BJ (cell line): ENCODE measurements around the gene CXCL14. TPM values are rescaled to one million over a fixed set of nuclear protein-coding genes. Genes with fewer than 3 reads are reported as not detected.

ENCODE experiments used
- CTCF ChIA-PET: fragments of 350-600 bp; formaldehyde crosslinking; extraction: SDS; loops from one replicate; lab custom pipeline; 2021; ENCODE audit warnings: antibody characterized with exemption, inconsistent platforms; lab: Yijun Ruan, JAX
- POLR2A ChIA-PET: fragments of 300-600 bp; sonication (Branson Sonifier 250); formaldehyde crosslinking; extraction: SDS; loops from one replicate; lab custom pipeline; 2021; ENCODE audit warnings: antibody characterized with exemption; lab: Charles Lee
- DNase-seq: peaks from one replicate; pipeline ENCODE4 v3.0.0-alpha.2; 2011; ENCODE audit warnings: low read depth
- H3K27me3 ChIP-seq: 2 replicates; pipeline ENCODE4 v1.6.0; 2011; ENCODE audit warnings: low read length; ENCODE audit not compliant: control insufficient read depth, insufficient read depth
- H3K36me3 ChIP-seq: 2 replicates; pipeline ENCODE4 v1.5.1; 2011; ENCODE audit warnings: low read length; ENCODE audit not compliant: control insufficient read depth, insufficient read depth
- H3K4me3 ChIP-seq: 2 replicates; pipeline ENCODE4 v1.5.1; 2011; ENCODE audit warnings: low read depth, mild to moderate bottlenecking, control low read depth, low read length
- polyA plus RNA-seq: library from polyadenylated mRNA; depleted of rRNA; stranded (reverse); fragments of >200 nt; gene quantifications from 2 replicates; pipeline ENCODE4 v1.2.3, GENCODE V29; 2011
- TF ChIP-seq, protein P1 (sequence below): IDR thresholded peaks from 2 replicates; pipeline ENCODE4 v1.5.1; 2011; ENCODE audit warnings: low read depth, mild to moderate bottlenecking, control low read depth, inconsistent platforms, low read length, moderate library complexity; ENCODE audit not compliant: insufficient read depth

CXCL14 gene
- polyA plus RNA-seq, 1 experiment = 1.6 TPM

DNA sequence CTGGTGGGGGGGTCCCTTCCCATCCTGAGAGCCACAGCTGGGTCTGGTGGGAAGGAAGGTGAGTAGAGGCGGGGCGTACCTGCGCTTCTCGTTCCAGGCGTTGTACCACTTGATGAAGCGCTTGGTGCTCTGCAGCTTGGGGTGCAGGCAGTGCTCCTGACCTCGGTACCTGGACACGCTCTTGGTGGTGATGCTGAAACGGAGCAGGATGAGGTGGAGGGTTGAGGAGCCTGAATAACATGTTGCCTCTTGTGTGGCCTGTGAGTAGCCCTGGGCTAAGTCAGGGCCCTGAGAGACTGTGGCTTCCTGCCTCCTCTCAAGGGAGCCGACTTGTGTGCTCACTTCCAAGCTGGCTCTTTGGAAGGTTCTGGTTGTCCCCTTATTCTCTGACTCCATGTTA lies 4.3 kb downstream of the CXCL14 start:
- ChIA-PET CTCF (interaction anchor here (1.0 to 38.0 kb wide), 5 partner anchors 8 to 638 kb away, joined by 3 to 1147 read pairs (median 4); partner anchors contain the start of gene TIFAB), POLR2A (no interaction called here)
- Histone ChIP-seq H3K27me3 (peaks cover 11% of the 10 kb centered on the region), H3K36me3 (no peaks in the 10 kb centered on the region), H3K4me3 (no peak overlapping the region)
- no peak for DNase-seq
- TF ChIP-seq, protein P1, sequence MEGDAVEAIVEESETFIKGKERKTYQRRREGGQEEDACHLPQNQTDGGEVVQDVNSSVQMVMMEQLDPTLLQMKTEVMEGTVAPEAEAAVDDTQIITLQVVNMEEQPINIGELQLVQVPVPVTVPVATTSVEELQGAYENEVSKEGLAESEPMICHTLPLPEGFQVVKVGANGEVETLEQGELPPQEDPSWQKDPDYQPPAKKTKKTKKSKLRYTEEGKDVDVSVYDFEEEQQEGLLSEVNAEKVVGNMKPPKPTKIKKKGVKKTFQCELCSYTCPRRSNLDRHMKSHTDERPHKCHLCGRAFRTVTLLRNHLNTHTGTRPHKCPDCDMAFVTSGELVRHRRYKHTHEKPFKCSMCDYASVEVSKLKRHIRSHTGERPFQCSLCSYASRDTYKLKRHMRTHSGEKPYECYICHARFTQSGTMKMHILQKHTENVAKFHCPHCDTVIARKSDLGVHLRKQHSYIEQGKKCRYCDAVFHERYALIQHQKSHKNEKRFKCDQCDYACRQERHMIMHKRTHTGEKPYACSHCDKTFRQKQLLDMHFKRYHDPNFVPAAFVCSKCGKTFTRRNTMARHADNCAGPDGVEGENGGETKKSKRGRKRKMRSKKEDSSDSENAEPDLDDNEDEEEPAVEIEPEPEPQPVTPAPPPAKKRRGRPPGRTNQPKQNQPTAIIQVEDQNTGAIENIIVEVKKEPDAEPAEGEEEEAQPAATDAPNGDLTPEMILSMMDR = no peak

DNA sequence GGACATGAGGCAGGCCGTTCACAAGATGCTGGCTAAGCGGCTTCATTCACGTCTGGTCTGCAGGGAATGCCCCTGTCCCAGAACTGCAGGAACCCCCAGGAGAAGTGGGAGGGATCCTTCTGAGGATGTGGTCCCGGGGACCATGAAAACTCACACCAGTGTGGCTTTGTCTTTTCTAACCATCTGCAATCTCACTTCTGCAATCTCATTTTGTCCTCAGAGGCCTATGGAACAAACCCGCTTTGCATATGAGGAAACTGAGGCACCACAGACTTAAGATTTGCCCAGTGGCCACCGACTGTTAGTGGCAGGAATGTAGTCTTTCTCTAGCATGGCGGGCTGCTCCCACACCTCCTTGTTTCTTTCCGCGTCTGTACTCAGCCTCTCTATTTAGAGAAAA lies 6.9 kb downstream of the CXCL14 start:
- Histone ChIP-seq H3K27me3 (no peaks in the 10 kb centered on the region; the same call in 1 of the 2 replicates), H3K36me3 (no peaks in the 10 kb centered on the region), H3K4me3 (no peak overlapping the region)
- TF ChIP-seq, protein P1 = no peak
- ChIA-PET CTCF (interaction anchor here (1.0 to 38.0 kb wide), 5 partner anchors 9 to 259 kb away, joined by 3 to 1147 read pairs (median 4); partner anchors contain the start of gene TIFAB), POLR2A (no interaction called here)
- DNase-seq = no peak

DNA sequence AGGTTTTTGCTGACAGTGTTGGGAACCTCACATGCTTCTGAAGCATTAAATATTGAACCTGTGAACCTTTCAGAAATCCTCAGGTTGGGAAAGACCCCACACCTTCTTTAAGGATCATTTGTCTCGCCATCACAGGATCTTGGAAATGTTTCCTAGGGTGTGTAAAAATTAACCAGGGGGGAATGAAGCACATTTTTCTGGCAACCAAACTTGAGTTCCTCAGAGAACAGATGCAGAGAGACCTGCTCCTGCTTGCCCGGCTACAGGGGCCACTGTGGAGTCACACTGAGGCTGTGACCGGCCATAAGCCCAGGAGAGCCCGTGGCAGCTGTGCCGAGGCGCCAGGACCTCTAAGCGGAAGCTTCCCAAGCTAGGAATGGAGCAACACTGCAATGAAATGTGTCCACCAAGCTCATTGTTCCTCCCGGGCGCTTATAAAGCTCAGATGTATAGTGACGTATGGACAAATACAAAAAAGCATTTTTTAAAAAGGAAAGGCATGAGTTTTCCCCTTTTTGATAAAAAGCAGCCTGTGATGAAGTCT lies 7.7 kb downstream of the CXCL14 start:
- ChIA-PET POLR2A (no interaction called here), CTCF (interaction anchor here (1.0 to 38.0 kb wide), 8 partner anchors 8 to 260 kb away, joined by 4 to 1147 read pairs (median 8); partner anchors contain the start of genes CXCL14, SLC25A48 and TIFAB)
- H3K36me3 ChIP-seq = no peaks in the 10 kb centered on the region
- TF ChIP-seq, protein P1 = no peak
- DNase-seq = no peak
- H3K27me3 ChIP-seq = no peaks in the 10 kb centered on the region; the same call in 1 of the 2 replicates
- H3K4me3 ChIP-seq = no peak overlapping the region

DNA sequence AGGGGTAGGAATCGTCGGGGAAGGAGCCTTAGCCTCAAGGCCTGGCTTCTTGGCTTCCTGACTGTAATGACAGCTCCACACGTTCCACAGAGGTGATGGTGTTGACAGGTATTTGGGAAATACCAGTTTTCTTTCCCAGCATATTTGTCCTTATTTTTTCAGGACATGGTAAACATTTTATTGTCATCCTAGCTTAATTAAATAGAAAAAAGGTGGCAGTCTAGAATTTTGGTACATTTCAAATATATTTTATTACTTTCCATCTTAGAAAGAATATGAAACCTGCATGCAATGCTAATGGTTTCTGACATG lies 8.4 kb downstream of the CXCL14 start:
- H3K4me3 ChIP-seq = no peak overlapping the region
- H3K36me3 ChIP-seq = no peaks in the 10 kb centered on the region
- H3K27me3 ChIP-seq = peaks cover 4% of the 10 kb centered on the region; the same call in 1 of the 2 replicates
- CTCF ChIA-PET = interaction anchor here (1.0 to 38.0 kb wide), 8 partner anchors 8 to 261 kb away, joined by 4 to 1147 read pairs (median 8); partner anchors contain the start of genes CXCL14, SLC25A48 and TIFAB
- DNase-seq = no peak
- TF ChIP-seq, protein P1 = no peak
- POLR2A ChIA-PET = no interaction called here

DNA sequence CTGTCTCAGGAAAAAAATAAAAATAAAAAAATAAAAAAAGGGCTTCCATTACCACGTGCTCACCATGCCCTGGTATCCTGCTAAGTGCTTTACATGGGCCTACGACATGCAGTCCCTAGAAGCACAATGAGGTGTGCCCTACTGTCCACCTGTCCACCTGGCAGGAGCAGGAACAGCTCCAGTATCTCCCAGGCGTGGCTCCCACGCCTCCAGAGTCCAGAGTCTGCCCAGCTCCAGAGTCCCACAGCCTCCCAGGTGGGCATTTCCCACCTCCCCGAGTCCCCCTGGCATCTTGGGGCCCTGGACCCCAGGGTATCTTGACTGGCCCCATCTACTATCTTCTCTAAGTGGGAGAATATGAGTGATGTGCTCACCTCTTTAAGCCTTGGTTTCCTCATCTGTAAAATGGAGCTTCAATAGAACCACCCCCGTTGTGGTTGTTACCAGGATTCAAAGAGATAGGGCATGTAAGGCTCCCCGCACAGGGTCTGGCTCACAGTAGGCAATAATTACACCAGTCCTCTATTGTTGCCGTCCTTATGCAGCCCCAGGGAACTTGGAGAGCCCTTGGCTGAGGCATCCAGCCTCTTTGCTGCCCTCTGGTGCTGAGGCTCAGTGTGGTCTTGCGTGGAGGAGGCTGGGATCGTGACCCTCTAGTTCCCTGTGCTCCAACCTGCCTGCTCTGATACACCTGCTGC lies 8.9 kb downstream of the CXCL14 start:
- ChIA-PET POLR2A (no interaction called here), CTCF (interaction anchor here (1.0 to 38.0 kb wide), 10 partner anchors 9 to 262 kb away, joined by 3 to 1147 read pairs (median 6); partner anchors contain the start of genes CXCL14, SLC25A48 and TIFAB)
- H3K27me3 ChIP-seq = peaks cover 4% of the 10 kb centered on the region; the same call in 1 of the 2 replicates
- no peak overlapping the region for H3K4me3 ChIP-seq
- no peak for DNase-seq
- no peaks in the 10 kb centered on the region for H3K36me3 ChIP-seq
- TF ChIP-seq, protein P1 = peak; percentile 76
